ENCODE measurements around the gene CARTPT. TPM values are rescaled to one million over a fixed set of nuclear protein-coding genes. Genes with fewer than 3 reads are reported as not detected.

Gene CARTPT
- total and polyA plus RNA-seq, 2 donors (not counting 1 experiment from before 2014, with no cell fraction given), result not detected

GRCh38 chr5:71700803-71701202 is 18.3 kb upstream of the CARTPT start:
- Histone ChIP-seq H3K27ac (ENCODE audit: insufficient read depth, low read length) (no peak overlapping the region), H3K9ac (ENCODE audit: insufficient read depth, low read length) (no peak overlapping the region), H3K4me2 (ENCODE audit: extremely low read depth, insufficient read depth, low read length) (no peak overlapping the region), H3K79me2 (ENCODE audit: control insufficient read depth, insufficient read depth, low read length) (no peaks in the 10 kb centered on the region), H3K27me3 (ENCODE audit: control insufficient read depth, insufficient read depth, low read length) (peaks cover 7% of the 10 kb centered on the region), H3K36me3 (ENCODE audit: control insufficient read depth, insufficient read depth, low read length) (no peaks in the 10 kb centered on the region), H3K4me1 (ENCODE audit: control insufficient read depth, extremely low read depth, insufficient read depth, low read length) (no peaks in the 10 kb centered on the region), H2AFZ (ENCODE audit: low read length) (no peak overlapping the region), H4K20me1 (ENCODE audit: control insufficient read depth, extremely low read depth, insufficient read depth, low read length) (no peaks in the 10 kb centered on the region), H3K4me3 (replicated peaks in 1 of 4; ENCODE audit: control extremely low read depth in 1 of 4, insufficient read depth in 1 of 4, low read depth in 3 of 4, low read length in 4 of 4) (no peak overlapping the region), H3K9me3 (ENCODE audit: control insufficient read depth, insufficient read depth, low read depth, low read length) (no peaks in the 10 kb centered on the region)
- no peak for DNase-seq (ENCODE audit: low read depth in 2 of 2)
- no peak for TF ChIP-seq CTCF (conservative IDR thresholded peaks at IDR 0.05 in 1 of 2, IDR thresholded peaks at IDR 0.05 in 1 of 2; ENCODE audit: low read depth in 1 of 2, low read length in 2 of 2)
- no peak for TF ChIP-seq EZH2 (IDR thresholded peaks at IDR 0.05; ENCODE audit: low read length, missing control alignments)

GRCh38 chr5:71701407-71701806 is 17.7 kb upstream of the CARTPT start:
- peaks cover 9% of the 10 kb centered on the region for H3K27me3 ChIP-seq (ENCODE audit: control insufficient read depth, insufficient read depth, low read length)
- H4K20me1 ChIP-seq (ENCODE audit: control insufficient read depth, extremely low read depth, insufficient read depth, low read length), result no peaks in the 10 kb centered on the region
- DNase-seq (ENCODE audit: low read depth in 2 of 2), result no peak
- no peaks in the 10 kb centered on the region for H3K9me3 ChIP-seq (ENCODE audit: control insufficient read depth, insufficient read depth, low read depth, low read length)
- no peak for TF ChIP-seq CTCF (conservative IDR thresholded peaks at IDR 0.05 in 1 of 2, IDR thresholded peaks at IDR 0.05 in 1 of 2; ENCODE audit: low read depth in 1 of 2, low read length in 2 of 2)
- no peak for TF ChIP-seq EZH2 (IDR thresholded peaks at IDR 0.05; ENCODE audit: low read length, missing control alignments)
- no peak overlapping the region for H3K4me3 ChIP-seq (replicated peaks in 1 of 4; ENCODE audit: control extremely low read depth in 1 of 4, insufficient read depth in 1 of 4, low read depth in 3 of 4, low read length in 4 of 4)
- no peaks in the 10 kb centered on the region for H3K79me2 ChIP-seq (ENCODE audit: control insufficient read depth, insufficient read depth, low read length)
- no peak overlapping the region for H2AFZ ChIP-seq (ENCODE audit: low read length)
- H3K4me1 ChIP-seq (ENCODE audit: control insufficient read depth, extremely low read depth, insufficient read depth, low read length), result no peaks in the 10 kb centered on the region
- H3K27ac ChIP-seq (ENCODE audit: insufficient read depth, low read length), result no peak overlapping the region
- H3K36me3 ChIP-seq (ENCODE audit: control insufficient read depth, insufficient read depth, low read length), result no peaks in the 10 kb centered on the region
- H3K9ac ChIP-seq (ENCODE audit: insufficient read depth, low read length), result no peak overlapping the region
- no peak overlapping the region for H3K4me2 ChIP-seq (ENCODE audit: extremely low read depth, insufficient read depth, low read length)

DNA sequence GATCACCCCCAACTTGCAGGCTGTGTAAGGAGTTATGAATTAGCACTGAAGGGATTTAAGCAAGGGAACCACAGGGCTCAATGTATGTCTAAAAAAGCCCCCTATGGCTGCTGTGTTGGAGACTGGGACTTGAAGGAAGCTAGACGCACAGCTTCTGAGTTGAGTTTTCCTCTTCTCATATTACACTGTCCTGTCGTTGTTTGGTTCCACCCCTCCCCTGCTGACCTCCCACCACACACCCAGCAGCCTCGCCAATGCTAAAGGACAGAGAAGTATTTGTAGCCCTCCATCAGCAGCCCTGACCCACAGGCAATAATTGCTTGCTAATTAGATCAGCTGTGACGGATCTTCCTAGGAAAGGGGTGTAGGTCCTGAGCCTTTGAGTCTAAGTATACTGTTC is 15.1 kb upstream of the CARTPT start:
- no peaks in the 10 kb centered on the region for H3K79me2 ChIP-seq (ENCODE audit: control insufficient read depth, insufficient read depth, low read length)
- no peak overlapping the region for H3K4me2 ChIP-seq (ENCODE audit: extremely low read depth, insufficient read depth, low read length)
- DNase-seq (ENCODE audit: low read depth in 2 of 2), result no peak
- H4K20me1 ChIP-seq (ENCODE audit: control insufficient read depth, extremely low read depth, insufficient read depth, low read length), result no peaks in the 10 kb centered on the region
- no peak overlapping the region for H3K4me3 ChIP-seq (replicated peaks in 1 of 4; ENCODE audit: control extremely low read depth in 1 of 4, insufficient read depth in 1 of 4, low read depth in 3 of 4, low read length in 4 of 4)
- H3K9me3 ChIP-seq (ENCODE audit: control insufficient read depth, insufficient read depth, low read depth, low read length), result no peaks in the 10 kb centered on the region
- H3K4me1 ChIP-seq (ENCODE audit: control insufficient read depth, extremely low read depth, insufficient read depth, low read length), result no peaks in the 10 kb centered on the region
- H3K9ac ChIP-seq (ENCODE audit: insufficient read depth, low read length), result no peak overlapping the region
- peaks cover 18% of the 10 kb centered on the region for H3K27me3 ChIP-seq (ENCODE audit: control insufficient read depth, insufficient read depth, low read length)
- H3K36me3 ChIP-seq (ENCODE audit: control insufficient read depth, insufficient read depth, low read length), result no peaks in the 10 kb centered on the region
- H3K27ac ChIP-seq (ENCODE audit: insufficient read depth, low read length), result no peak overlapping the region
- no peak for TF ChIP-seq EZH2 (IDR thresholded peaks at IDR 0.05; ENCODE audit: low read length, missing control alignments)
- TF ChIP-seq CTCF (conservative IDR thresholded peaks at IDR 0.05 in 1 of 2, IDR thresholded peaks at IDR 0.05 in 1 of 2; ENCODE audit: low read depth in 1 of 2, low read length in 2 of 2), result no peak
- no peak overlapping the region for H2AFZ ChIP-seq (ENCODE audit: low read length)
